ENCODE measurements around the gene ZIC5.

Gene ZIC5

GRCh38 chr13:99981735-99982035 lies 10.1 kb upstream of the ZIC5 start, which contains the start of gene ZIC2:
Gene ZIC2 (plus strand): TSS chr13:99981784. CDS start chr13:99982065, 281 bp downstream.
- WGBS = under 1% methylated on average over 31 of the region's 41 CpGs
- H2BK5ac ChIP-seq (ENCODE audit: low read depth, low read length, poor library complexity, severe bottlenecking) = peak within 1 kb of the TSS; percentile 95
- peaks cover 0 to 30% of the 10 kb centered on the region in 2 experiments for H3K36me3 ChIP-seq (ENCODE audit: control insufficient read depth in 1 of 2, insufficient read depth in 2 of 2, low read depth in 1 of 2, low read length in 2 of 2)
- H4K8ac ChIP-seq (ENCODE audit: low read length) = no peak within 1 kb of the TSS
- H3K27me3 ChIP-seq (ENCODE audit: control insufficient read depth in 1 of 2, insufficient read depth in 1 of 2, low read length in 2 of 2) = peaks cover 0 to 82% of the 10 kb centered on the region in 2 experiments
- H2BK12ac ChIP-seq (ENCODE audit: low read length in 2 of 2) = no peak within 1 kb of the TSS
- H3K23ac ChIP-seq (ENCODE audit: low read length in 2 of 2) = peak within 1 kb of the TSS in 1 of 2 experiments; percentile 24
- H3K14ac ChIP-seq (ENCODE audit: low read length in 2 of 2) = peak within 1 kb of the TSS in 1 of 2 experiments; percentile 12
- no peak for DNase-seq
- no peaks in the 10 kb centered on the region for H3K79me1 ChIP-seq (replicated peaks; ENCODE audit: low read length, poor library complexity, severe bottlenecking)
- H3K9ac ChIP-seq (ENCODE audit: low read length) = no peak within 1 kb of the TSS
- peak within 1 kb of the TSS; percentile 95 for H3K27ac ChIP-seq (ENCODE audit: low read length, poor library complexity, severe bottlenecking)
- H3K4ac ChIP-seq (ENCODE audit: low read depth in 1 of 2, low read length in 2 of 2) = no peak within 1 kb of the TSS
- no peak within 1 kb of the TSS for H3K18ac ChIP-seq (ENCODE audit: low read depth in 1 of 2, low read length in 2 of 2)
- H2BK15ac ChIP-seq (ENCODE audit: low read depth, poor library complexity, severe bottlenecking) = no peak within 1 kb of the TSS
- H4K91ac ChIP-seq (ENCODE audit: low read length) = no peak within 1 kb of the TSS
- H2AK5ac ChIP-seq (ENCODE audit: low read length, severe bottlenecking) = no peak within 1 kb of the TSS
- H3K4me3 ChIP-seq (ENCODE audit: insufficient read depth in 1 of 2, low read depth in 1 of 2, low read length in 2 of 2) = peak within 1 kb of the TSS in 1 of 2 experiments; percentile 96
- H3K9me3 ChIP-seq (ENCODE audit: control insufficient read depth, low read length) = no peaks in the 10 kb centered on the region
- peak within 1 kb of the TSS; percentile 64 for H2AFZ ChIP-seq (ENCODE audit: low read depth, low read length)
- H3K4me1 ChIP-seq (ENCODE audit: control insufficient read depth, insufficient read depth, low read depth, low read length) = peaks cover 5% of the 10 kb centered on the region
- H2BK120ac ChIP-seq (ENCODE audit: low read depth, low read length) = no peak within 1 kb of the TSS
- H3K4me2 ChIP-seq (ENCODE audit: low read length, poor library complexity, severe bottlenecking) = peak within 1 kb of the TSS; percentile 73

- Histone ChIP-seq H3K9ac (ENCODE audit: low read length) (no peak overlapping the region), H2BK12ac (ENCODE audit: low read length in 2 of 2) (no peak overlapping the region), H2BK5ac (ENCODE audit: low read depth, low read length, poor library complexity, severe bottlenecking) (peak overlapping the region; percentile 95), H2AFZ (ENCODE audit: low read depth, low read length) (peak overlapping the region; percentile 64), H3K9me3 (ENCODE audit: control insufficient read depth, low read length) (peaks cover 3% of the 10 kb centered on the region), H3K36me3 (ENCODE audit: control insufficient read depth in 1 of 2, insufficient read depth in 2 of 2, low read depth in 1 of 2, low read length in 2 of 2) (peaks cover 0 to 30% of the 10 kb centered on the region in 2 experiments), H2BK15ac (ENCODE audit: low read depth, poor library complexity, severe bottlenecking) (no peak overlapping the region), H3K27ac (ENCODE audit: low read length, poor library complexity, severe bottlenecking) (peak overlapping the region; percentile 73), H3K4me3 (ENCODE audit: insufficient read depth in 1 of 2, low read depth in 1 of 2, low read length in 2 of 2) (peak overlapping the region in 1 of 2 experiments; percentile 78), H3K27me3 (ENCODE audit: control insufficient read depth in 1 of 2, insufficient read depth in 1 of 2, low read length in 2 of 2) (peaks cover 0 to 82% of the 10 kb centered on the region in 2 experiments), H3K79me1 (replicated peaks; ENCODE audit: low read length, poor library complexity, severe bottlenecking) (no peaks in the 10 kb centered on the region), H3K18ac (ENCODE audit: low read depth in 1 of 2, low read length in 2 of 2) (no peak overlapping the region), H3K4ac (ENCODE audit: low read depth in 1 of 2, low read length in 2 of 2) (no peak overlapping the region), H2BK120ac (ENCODE audit: low read depth, low read length) (no peak overlapping the region), H3K4me1 (ENCODE audit: control insufficient read depth, insufficient read depth, low read depth, low read length) (peaks cover 5% of the 10 kb centered on the region), H2AK5ac (ENCODE audit: low read length, severe bottlenecking) (no peak overlapping the region), H4K8ac (ENCODE audit: low read length) (no peak overlapping the region), H3K23ac (ENCODE audit: low read length in 2 of 2) (peak overlapping the region in 1 of 2 experiments; percentile 24), H3K4me2 (ENCODE audit: low read length, poor library complexity, severe bottlenecking) (peak overlapping the region; percentile 73), H4K91ac (ENCODE audit: low read length) (no peak overlapping the region), H3K14ac (ENCODE audit: low read length in 2 of 2) (no peak overlapping the region)
- WGBS = under 1% methylated on average over 41 of the region's 110 CpGs
- DNase-seq = no peak
Observed at GRCh38 chr13:99980824-99981734, 9.5 kb upstream of the ZIC5 start.

- peaks cover 0 to 27% of the 10 kb centered on the region in 2 experiments for H3K36me3 ChIP-seq (ENCODE audit: control insufficient read depth in 1 of 2, insufficient read depth in 2 of 2, low read depth in 1 of 2, low read length in 2 of 2)
- H3K79me1 ChIP-seq (replicated peaks; ENCODE audit: low read length, poor library complexity, severe bottlenecking) = peaks cover 5% of the 10 kb centered on the region
- peaks cover 0 to 83% of the 10 kb centered on the region in 2 experiments for H3K27me3 ChIP-seq (ENCODE audit: control insufficient read depth in 1 of 2, insufficient read depth in 1 of 2, low read length in 2 of 2)
- no peak overlapping the region for H3K14ac ChIP-seq (ENCODE audit: low read length in 2 of 2)
- H3K4me3 ChIP-seq (ENCODE audit: insufficient read depth in 1 of 2, low read depth in 1 of 2, low read length in 2 of 2) = peak overlapping the region; percentile 44 to 69
- H3K9me3 ChIP-seq (ENCODE audit: control insufficient read depth, low read length) = peaks cover 6% of the 10 kb centered on the region
- H2BK120ac ChIP-seq (ENCODE audit: low read depth, low read length) = no peak overlapping the region
- H3K27ac ChIP-seq (ENCODE audit: low read length, poor library complexity, severe bottlenecking) = peak overlapping the region; percentile 52
- no peak overlapping the region for H3K4ac ChIP-seq (ENCODE audit: low read depth in 1 of 2, low read length in 2 of 2)
- H2BK5ac ChIP-seq (ENCODE audit: low read depth, low read length, poor library complexity, severe bottlenecking) = peak overlapping the region; percentile 90
- H3K4me2 ChIP-seq (ENCODE audit: low read length, poor library complexity, severe bottlenecking) = peak overlapping the region; percentile 89
- H3K18ac ChIP-seq (ENCODE audit: low read depth in 1 of 2, low read length in 2 of 2) = no peak overlapping the region
- no peak overlapping the region for H2BK12ac ChIP-seq (ENCODE audit: low read length in 2 of 2)
- H4K91ac ChIP-seq (ENCODE audit: low read length) = no peak overlapping the region
- no peak overlapping the region for H2AK5ac ChIP-seq (ENCODE audit: low read length, severe bottlenecking)
- H4K8ac ChIP-seq (ENCODE audit: low read length) = no peak overlapping the region
- peaks cover 5% of the 10 kb centered on the region for H3K4me1 ChIP-seq (ENCODE audit: control insufficient read depth, insufficient read depth, low read depth, low read length)
- DNase-seq = peak; percentile 54
- 2% methylated on average over 60 of the region's 76 CpGs for WGBS
- no peak overlapping the region for H2BK15ac ChIP-seq (ENCODE audit: low read depth, poor library complexity, severe bottlenecking)
- no peak overlapping the region for H3K23ac ChIP-seq (ENCODE audit: low read length in 2 of 2)
- H3K9ac ChIP-seq (ENCODE audit: low read length) = no peak overlapping the region
- H2AFZ ChIP-seq (ENCODE audit: low read depth, low read length) = no peak overlapping the region
Observed at GRCh38 chr13:99980201-99980823, 8.7 kb upstream of the ZIC5 start.

Data from mesenchymal stem cell (in vitro differentiated cells and primary cell).